NK-92 (cell line): Measurements from ENCODE around the gene CYP2S1.

Source experiments
- DNase-seq: peaks from one replicate; lab custom pipeline; 2025; ENCODE audit not compliant: unreplicated experiment; lab: John Stamatoyannopoulos, UW

The CYP2S1 gene

GRCh38 chr19:41255171-41255570 lies 62.2 kb downstream of the CYP2S1 start:
- DNase-seq = no peak
